ENCODE data around the gene PRDM16.

PRDM16 gene

DNA sequence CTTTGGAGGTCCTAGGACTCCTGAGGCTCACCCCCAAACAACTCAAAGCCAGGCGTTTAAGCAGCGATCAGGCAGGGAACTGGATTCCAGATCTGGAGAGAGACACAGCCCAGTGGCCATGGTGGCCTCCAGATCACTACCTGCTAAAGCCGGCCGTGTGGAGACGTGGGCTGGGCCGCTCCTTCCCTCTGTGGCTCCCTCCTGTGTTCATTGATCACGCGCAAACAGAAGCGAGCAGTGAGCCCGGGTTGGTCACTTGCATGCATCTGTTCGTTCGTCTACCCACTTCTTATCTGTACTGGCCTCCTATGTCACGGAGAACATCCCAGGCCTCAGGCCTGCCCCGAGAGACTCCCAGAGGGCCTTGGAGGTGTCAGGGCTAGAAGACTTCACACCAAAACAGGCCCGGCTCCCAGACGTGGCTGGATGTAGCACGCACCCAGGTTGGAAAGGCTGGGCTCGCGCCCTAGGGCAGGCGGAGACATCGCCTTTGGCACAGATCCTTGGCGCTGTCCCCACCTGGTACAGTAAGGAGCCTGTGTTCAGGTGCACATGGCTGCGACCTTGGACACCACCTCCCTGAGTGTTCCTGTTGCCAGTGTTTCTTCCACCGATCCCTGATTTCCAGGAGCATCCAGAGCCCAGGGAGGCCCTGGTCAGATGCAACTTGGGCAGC is 308.7 kb downstream of the PRDM16 start:
- H3K4me3 ChIP-seq (ENCODE audit: low read depth, low read length) = no peak overlapping the region
- DNase-seq (ENCODE audit: low read depth) = no peak

DNA sequence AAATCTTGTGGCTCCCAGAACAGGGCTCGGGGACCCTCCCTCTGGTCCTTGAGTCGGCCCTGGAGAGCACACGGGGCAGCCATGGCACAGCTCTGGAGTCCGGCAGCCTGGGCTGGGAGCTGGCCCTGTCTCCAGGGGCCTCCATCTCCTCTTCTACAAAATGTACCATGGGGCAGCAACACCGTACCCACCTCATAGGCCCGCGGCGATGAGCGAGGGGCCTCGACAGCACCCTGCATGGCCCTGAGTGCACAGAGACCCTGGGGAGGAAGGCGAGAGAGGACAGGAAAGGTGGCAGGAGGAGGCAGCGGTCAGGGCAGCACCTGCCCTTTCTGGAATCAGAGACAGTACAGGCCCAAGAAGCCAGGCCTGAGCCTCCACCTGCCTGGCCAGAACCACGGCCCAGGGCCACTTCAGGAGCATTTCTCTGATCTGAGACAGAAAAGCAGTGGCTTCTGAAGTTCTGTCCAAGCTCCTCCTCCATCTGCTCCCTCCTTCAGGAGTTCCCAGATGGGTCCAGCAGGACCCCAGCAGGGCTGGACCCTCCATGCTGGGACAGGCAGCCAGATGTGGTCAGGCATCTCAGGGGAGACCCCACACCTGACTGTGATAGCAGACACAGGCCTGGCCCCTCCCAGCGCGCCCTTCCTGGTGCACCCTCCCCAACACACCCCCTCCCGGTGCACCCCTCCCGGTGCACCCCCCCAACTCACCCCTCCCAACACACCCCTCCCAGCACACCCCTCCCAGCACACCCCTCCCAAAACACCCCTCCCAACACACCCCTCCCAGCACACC is 309.6 kb downstream of the PRDM16 start:
- no peak overlapping the region for H3K4me3 ChIP-seq (ENCODE audit: low read depth, low read length)
- DNase-seq (ENCODE audit: low read depth) = no peak

GRCh38 chr1:3379934-3380333 is 310.9 kb downstream of the PRDM16 start:
- no peak overlapping the region for H3K4me3 ChIP-seq (ENCODE audit: low read depth, low read length)
- no peak for DNase-seq (ENCODE audit: low read depth)

DNA sequence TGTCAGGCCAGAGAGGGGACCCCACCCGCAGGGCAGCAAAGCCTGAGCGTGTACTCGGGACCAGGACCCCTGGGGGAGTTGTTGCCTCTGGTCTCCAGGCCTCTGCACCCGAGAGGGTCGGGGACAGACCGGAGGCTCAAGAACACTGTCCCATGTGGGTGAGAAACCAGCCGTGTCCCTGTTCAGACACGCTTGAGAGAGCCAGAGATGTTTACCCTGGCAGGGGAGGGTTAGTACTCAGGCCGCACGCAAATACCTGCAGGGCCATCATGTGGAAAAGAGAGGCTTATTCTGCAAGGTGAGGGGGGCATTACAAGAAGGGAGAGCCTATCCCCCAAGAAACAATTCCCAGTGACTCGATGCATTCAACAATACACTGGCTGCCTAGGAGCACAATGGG is 311.5 kb downstream of the PRDM16 start:
- H3K4me3 ChIP-seq (ENCODE audit: low read depth, low read length) = no peak overlapping the region
- no peak for DNase-seq (ENCODE audit: low read depth)

- no peak for DNase-seq (ENCODE audit: low read depth)
These were observed 312.9 kb downstream of the PRDM16 start for GRCh38 chr1:3381901-3382300.

DNA sequence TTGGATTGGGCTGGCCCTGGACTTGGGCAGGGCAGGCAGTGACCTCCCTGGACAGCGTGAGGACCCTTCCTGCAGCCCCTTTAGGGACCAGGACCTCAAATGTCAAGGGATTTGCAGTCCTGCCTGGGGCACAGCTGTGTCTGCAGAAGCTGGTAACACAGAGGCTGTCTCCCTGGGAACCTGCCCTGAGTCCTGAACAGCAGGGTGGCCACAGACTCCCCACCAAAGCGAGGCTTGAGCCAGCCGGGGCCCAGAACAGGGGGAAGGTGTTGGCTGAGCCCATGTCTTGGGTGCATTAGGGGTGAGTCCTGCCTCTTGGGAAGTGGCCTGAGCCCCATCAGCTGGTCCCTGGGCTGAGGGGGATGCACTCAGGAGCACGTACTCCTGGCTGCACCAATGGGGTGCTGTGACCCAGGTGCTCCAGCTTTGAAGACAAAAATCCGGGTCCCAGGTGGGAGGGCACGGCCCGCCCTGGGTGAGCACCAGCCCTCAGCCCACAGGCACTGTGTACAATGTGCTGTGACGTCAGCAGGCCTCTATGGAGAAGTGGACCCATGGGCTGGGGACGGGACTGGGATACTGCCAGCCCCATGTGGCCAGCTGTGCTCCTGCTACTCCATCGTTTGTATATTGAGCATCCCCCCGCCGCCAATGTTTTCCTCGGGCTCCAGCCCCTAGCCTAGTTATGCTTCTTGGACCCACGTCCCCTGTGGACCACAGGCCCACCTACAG is 313.5 kb downstream of the PRDM16 start:
- no peak for DNase-seq (ENCODE audit: low read depth)
- H3K4me3 ChIP-seq (ENCODE audit: low read depth, low read length) = no peak overlapping the region

More at GRCh38 chr1:3381901-3382300, 312.9 kb downstream of the PRDM16 start:
- H3K4me3 ChIP-seq (ENCODE audit: low read depth, low read length) = no peak overlapping the region

- no peak for DNase-seq (ENCODE audit: low read depth)
These were observed 314.7 kb downstream of the PRDM16 start for GRCh38 chr1:3383679-3384078.

GRCh38 chr1:3384407-3384806 is 315.4 kb downstream of the PRDM16 start:
- no peak for DNase-seq (ENCODE audit: low read depth)
- no peak overlapping the region for H3K4me3 ChIP-seq (ENCODE audit: low read depth, low read length)

More at GRCh38 chr1:3383679-3384078, 314.7 kb downstream of the PRDM16 start:
- H3K4me3 ChIP-seq (ENCODE audit: low read depth, low read length) = no peak overlapping the region

DNA sequence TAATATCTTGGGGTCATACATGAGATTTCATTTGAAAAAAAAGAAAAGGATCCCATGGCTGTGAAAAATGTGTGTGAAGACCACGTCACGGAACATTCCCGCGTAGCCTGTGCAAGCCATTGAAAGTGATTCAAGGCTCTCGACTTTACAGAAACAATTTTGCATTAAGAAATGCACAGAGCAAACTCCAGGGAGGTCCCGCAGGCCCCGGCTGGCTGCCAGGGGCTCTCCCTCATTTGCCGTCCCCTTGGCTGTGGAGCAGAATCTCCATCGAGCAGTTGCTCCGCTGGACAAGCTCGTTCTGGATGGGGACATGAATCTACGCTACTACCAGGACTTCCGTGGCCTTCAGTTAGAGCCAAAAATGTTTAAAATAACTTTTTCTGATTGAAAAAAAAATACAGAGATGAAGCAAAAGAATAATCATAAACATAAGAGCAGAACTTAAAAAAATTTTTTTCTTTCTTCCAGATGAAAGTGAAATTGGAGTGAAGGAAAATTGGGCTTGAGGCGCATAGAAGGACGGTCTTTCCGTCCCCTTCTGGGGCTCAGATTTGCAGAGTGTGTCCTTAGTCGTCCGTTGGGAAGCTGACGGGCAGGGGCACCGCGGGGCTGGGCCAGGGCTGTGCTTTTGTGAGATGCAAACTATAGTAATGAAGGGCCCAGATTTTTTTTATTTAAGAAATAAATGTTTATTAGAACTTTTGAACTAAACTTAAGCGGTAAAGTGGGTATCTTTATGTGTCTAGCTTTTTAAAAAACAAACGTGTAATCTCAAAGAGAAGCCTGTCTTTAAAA is 317.4 kb downstream of the PRDM16 start:
- no peak overlapping the region for H3K4me3 ChIP-seq (ENCODE audit: low read depth, low read length)
- no peak for DNase-seq (ENCODE audit: low read depth)

DNA sequence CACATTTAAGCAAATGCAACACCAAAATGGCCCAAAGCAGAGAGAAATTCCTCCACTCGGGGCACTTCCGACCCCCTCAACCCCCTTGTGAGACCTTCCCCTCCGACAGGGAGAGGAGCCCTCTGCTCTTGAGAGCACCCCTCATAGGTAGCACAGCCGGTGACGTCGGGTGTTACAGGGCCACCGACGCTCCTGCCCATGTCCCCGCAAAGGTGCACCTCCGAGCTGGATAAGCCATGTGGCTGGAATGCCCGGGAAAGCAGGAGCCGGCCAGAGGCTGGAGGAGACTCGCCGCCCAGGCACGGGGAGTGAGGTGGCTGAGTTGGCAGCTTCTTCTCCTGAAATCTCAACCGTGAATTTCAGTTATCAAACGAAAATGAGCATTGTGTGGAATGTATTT is 318.4 kb downstream of the PRDM16 start:
- no peak for DNase-seq (ENCODE audit: low read depth)
- no peak overlapping the region for H3K4me3 ChIP-seq (ENCODE audit: low read depth, low read length)

DNA sequence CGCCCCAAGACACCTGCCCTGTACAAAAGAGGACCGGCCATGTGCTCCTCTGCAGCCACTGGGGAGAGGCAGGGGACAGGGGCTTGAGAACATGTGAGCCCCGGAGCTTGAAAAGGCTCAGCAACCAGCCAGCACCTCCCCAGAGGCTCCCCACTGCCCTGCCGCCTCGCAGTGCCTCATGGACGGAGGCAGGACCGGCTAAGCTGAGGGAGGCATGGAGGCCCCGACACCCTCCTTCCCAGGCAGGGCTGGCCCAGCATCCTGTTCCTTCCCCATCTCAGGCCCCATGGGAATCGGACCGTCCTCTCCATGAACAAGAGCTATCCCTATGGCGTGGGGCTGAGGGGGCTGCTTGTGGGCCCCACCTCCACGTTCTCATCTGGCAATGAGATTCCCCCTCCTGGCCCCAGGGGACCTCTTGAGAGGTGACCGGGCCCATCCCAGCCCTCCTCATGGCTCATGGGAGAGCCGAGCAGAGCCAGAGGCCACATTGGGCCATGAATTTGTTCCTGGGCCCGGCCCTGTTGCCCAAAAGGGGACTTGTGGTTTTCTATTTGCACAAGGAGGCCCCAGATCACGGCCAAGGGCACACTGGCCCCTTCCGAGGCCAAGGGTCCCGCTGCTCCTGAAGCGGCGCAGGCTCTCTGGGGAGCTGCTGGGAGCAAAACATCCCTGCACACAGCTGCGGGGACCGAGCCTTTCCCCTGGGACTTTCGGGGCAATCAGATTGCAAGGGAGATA is 320.3 kb downstream of the PRDM16 start:
- DNase-seq (ENCODE audit: low read depth) = no peak
- H3K4me3 ChIP-seq (ENCODE audit: low read depth, low read length) = no peak overlapping the region

- no peak overlapping the region for H3K4me3 ChIP-seq (ENCODE audit: low read depth, low read length)
- no peak for DNase-seq (ENCODE audit: low read depth)
These were observed 321.3 kb downstream of the PRDM16 start for GRCh38 chr1:3390291-3390690.

DNA sequence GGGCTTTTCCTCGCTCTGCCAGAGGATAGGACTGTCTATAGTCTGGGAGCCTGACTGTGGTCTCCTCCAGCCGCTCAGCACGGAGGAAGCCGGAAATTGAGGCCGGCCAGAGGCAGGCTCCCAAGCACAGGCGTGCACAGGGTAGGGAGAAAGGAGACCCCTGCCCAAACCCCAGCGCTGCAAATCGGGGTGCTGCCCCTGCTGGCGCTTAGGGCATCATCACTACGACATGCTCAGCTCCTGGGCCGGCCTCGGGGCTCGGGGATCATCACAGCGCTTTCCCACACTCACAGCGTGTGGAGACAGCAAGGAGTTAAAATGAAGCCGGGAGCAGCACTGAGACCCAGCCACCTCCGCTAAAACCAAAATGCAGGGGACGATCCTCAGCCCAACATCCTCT is 322.7 kb downstream of the PRDM16 start:
- H3K4me3 ChIP-seq (ENCODE audit: low read depth, low read length) = no peak overlapping the region

GRCh38 chr1:3393024-3393986 is 324.3 kb downstream of the PRDM16 start:
- H3K4me3 ChIP-seq (ENCODE audit: low read depth, low read length) = no peak overlapping the region
- DNase-seq (ENCODE audit: low read depth) = no peak

More for the DNA sequence above, 322.7 kb downstream of the PRDM16 start:
- DNase-seq (ENCODE audit: low read depth) = no peak

DNA sequence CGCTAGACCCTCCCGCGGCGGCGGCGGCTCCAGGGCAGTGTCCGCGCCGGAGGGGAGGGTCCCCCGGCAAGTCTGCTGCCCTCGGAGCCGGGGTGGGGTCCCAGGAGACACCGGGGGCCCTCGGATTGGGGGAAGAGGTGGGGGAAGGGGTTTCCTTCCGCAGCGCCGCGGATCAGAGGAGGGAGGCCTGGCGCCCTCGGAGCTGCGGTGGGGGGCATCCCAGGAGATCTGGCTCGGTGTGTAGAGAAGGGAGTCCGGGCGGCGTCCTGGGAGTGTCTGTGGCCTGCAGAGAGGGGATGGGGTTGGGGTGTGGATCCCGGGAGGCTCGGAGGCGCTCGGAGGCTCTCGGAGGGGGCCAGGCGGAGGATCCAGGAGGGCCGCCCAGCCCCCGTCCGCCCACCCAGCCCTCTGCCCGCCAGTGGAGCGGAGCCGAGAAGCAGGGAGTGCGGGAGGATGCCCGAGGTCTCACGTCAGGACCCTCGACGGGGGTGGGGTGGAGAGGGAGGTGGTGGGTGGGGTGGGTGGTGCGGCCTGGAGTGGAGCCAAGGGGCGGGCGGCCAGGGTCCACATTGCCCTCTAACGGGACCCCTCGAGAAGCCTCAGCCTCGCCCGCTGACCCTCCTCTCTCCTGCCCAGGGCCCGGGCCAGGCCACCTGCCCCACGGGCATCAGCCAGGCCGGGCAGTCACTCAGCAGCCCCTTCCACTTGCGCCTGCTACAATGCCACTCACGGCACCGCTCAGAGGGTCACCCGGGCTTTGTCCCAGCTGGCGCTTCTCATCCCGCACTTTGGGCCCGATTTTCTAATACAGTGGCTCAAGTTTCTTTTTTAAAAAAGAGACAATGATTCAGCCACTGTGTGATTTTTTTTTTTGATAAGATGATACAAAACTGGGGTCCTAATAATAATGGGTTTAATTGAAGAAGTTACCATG is 325.3 kb downstream of the PRDM16 start:
- DNase-seq (ENCODE audit: low read depth) = no peak
- H3K4me3 ChIP-seq (ENCODE audit: low read depth, low read length) = no peak overlapping the region

DNA sequence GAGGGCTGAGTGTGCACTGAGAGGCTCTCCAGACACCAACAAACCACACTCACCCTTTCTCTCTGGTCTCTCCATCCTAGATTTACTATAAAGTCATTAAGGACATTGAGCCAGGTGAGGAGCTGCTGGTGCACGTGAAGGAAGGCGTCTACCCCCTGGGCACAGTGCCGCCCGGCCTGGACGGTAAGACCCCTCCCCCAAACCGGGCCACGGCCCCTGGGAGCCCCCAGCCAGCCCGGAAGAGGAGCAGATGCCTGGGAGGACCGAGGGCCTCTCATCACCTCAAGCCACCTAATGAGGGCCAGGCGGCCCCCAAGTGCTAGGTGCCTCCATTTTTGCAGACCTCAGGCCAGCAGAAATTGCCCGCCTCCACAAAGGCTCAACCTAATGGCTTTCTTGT is 327.4 kb downstream of the PRDM16 start:
- DNase-seq (ENCODE audit: low read depth) = no peak
- no peak overlapping the region for H3K4me3 ChIP-seq (ENCODE audit: low read depth, low read length)

GRCh38 chr1:3397311-3397710 is 328.3 kb downstream of the PRDM16 start:
- DNase-seq (ENCODE audit: low read depth) = no peak
- no peak overlapping the region for H3K4me3 ChIP-seq (ENCODE audit: low read depth, low read length)
